ELF-1 (cell line): ENCODE results near the gene OLA1.
A peak's percentile ranks its signal among the peaks of the same experiment; 100 is the strongest.

Experiments
- DNase-seq: peaks from one replicate; pipeline ENCODE4 v3.0.0-alpha.2; 2016; ENCODE audit warnings: low read depth, low spot score

OLA1 gene

GRCh38 chr2:174121175-174121574 lies 127.2 kb downstream of the OLA1 start:
- DNase-seq: no peak

GRCh38 chr2:174120346-174120745 lies 128.0 kb downstream of the OLA1 start:
- no peak for DNase-seq

GRCh38 chr2:174117951-174118930 lies 130.1 kb downstream of the OLA1 start:
- peak; percentile 18 for DNase-seq

- no peak for DNase-seq
Observed at GRCh38 chr2:174112073-174112472, 136.3 kb downstream of the OLA1 start.

- DNase-seq: no peak
Observed at GRCh38 chr2:174108579-174108978, 139.8 kb downstream of the OLA1 start.

- no peak for DNase-seq
Observed at GRCh38 chr2:174106736-174107135, 141.6 kb downstream of the OLA1 start.

GRCh38 chr2:174094542-174094941 lies 153.8 kb downstream of the OLA1 start:
- DNase-seq: no peak

- no peak for DNase-seq
Observed at GRCh38 chr2:174090476-174090875, 157.9 kb downstream of the OLA1 start.

- no peak for DNase-seq
Observed at GRCh38 chr2:174088706-174089460, 159.4 kb downstream of the OLA1 start.

GRCh38 chr2:174086708-174087107 lies 161.6 kb downstream of the OLA1 start:
- DNase-seq: no peak

- DNase-seq: no peak
Observed at GRCh38 chr2:174085781-174086180, 162.6 kb downstream of the OLA1 start.

GRCh38 chr2:174083843-174084458 lies 164.4 kb downstream of the OLA1 start:
- no peak for DNase-seq

GRCh38 chr2:174080672-174081121 lies 167.6 kb downstream of the OLA1 start:
- no peak for DNase-seq

- DNase-seq: no peak
Observed at GRCh38 chr2:174078275-174078674, 170.1 kb downstream of the OLA1 start.

- no peak for DNase-seq
Observed at GRCh38 chr2:174076975-174077374, 171.4 kb downstream of the OLA1 start.

- no peak for DNase-seq
Observed at GRCh38 chr2:174076040-174076439, 172.3 kb downstream of the OLA1 start.

- DNase-seq: no peak
Observed at GRCh38 chr2:174074831-174075230, 173.5 kb downstream of the OLA1 start.

GRCh38 chr2:174072857-174073256 lies 175.5 kb downstream of the OLA1 start:
- no peak for DNase-seq

- DNase-seq: no peak
Observed at GRCh38 chr2:174072069-174072468, 176.3 kb downstream of the OLA1 start.

- DNase-seq: no peak
Observed at GRCh38 chr2:174071321-174071720, 177.0 kb downstream of the OLA1 start.

GRCh38 chr2:174070281-174070680 lies 178.1 kb downstream of the OLA1 start:
- no peak for DNase-seq

GRCh38 chr2:174067815-174068214 lies 180.5 kb downstream of the OLA1 start:
- DNase-seq: no peak
